Liver (tissue), 9 donors: ENCODE measurements around the gene SEC11C. TPM values are rescaled to one million over a fixed set of nuclear protein-coding genes. Genes with fewer than 3 reads are reported as not detected.

Experiments used
- DNase-seq: peaks from one replicate; pipeline ENCODE4 v3.0.0-alpha.2; 2017; ENCODE audit warnings: low spot score
- H3K27ac ChIP-seq, 2 donors: one replicate each; pipeline ENCODE4 v1.7.0; 2013; ENCODE audit warnings: inconsistent platforms in 2 of 2, low read length in 2 of 2, control low read depth in 1 of 2, low read depth in 1 of 2, mild to moderate bottlenecking in 1 of 2
- H3K27me3 ChIP-seq, 4 donors: one replicate each; pipeline versions ENCODE4 v1.6.1 to v1.7.0; 2013; ENCODE audit warnings: low read length in 3 of 4, inconsistent platforms in 1 of 4, mild to moderate bottlenecking in 1 of 4, moderate library complexity in 1 of 4; ENCODE audit not compliant: control insufficient read depth in 4 of 4, insufficient read depth in 4 of 4
- H3K36me3 ChIP-seq, 4 donors: one replicate each; pipeline versions ENCODE4 v1.6.1 to v1.7.0; 2013; ENCODE audit warnings: low read length in 3 of 4, mild to moderate bottlenecking in 3 of 4, low read depth in 1 of 4, moderate library complexity in 1 of 4; ENCODE audit not compliant: control insufficient read depth in 4 of 4, insufficient read depth in 3 of 4
- H3K4me1 ChIP-seq, 4 donors: one replicate each; pipeline versions ENCODE4 v1.6.1 to v1.7.0; 2013; ENCODE audit warnings: low read length in 3 of 4, mild to moderate bottlenecking in 3 of 4, moderate library complexity in 1 of 4; ENCODE audit not compliant: control insufficient read depth in 4 of 4, insufficient read depth in 4 of 4
- H3K4me3 ChIP-seq, 3 donors: one replicate each; pipeline versions ENCODE4 v1.6.1 to v1.7.0; 2013; ENCODE audit warnings: low read length in 3 of 3, control low read depth in 1 of 3, low read depth in 1 of 3, mild to moderate bottlenecking in 1 of 3
- H3K9ac ChIP-seq, 2 donors: one replicate each; pipeline ENCODE4 v1.7.0; 2013; ENCODE audit warnings: low read length in 2 of 2, mild to moderate bottlenecking in 2 of 2, moderate library complexity in 2 of 2, control low read depth in 1 of 2, low read depth in 1 of 2
- H3K9me3 ChIP-seq, 4 donors: one replicate each; pipeline versions ENCODE4 v1.6.1 to v1.7.0; 2013; ENCODE audit warnings: low read length in 3 of 4; ENCODE audit not compliant: control insufficient read depth in 4 of 4
- EGR1 ChIP-seq, 2 donors: IDR thresholded peaks; 2 replicates each; pipeline ENCODE4 v1.6.1; 2016 to 2018; ENCODE audit warnings: antibody characterized with exemption in 2 of 2, low read depth in 2 of 2
- FOXA1 ChIP-seq: IDR thresholded peaks from 2 replicates; pipeline ENCODE4 v1.6.1; 2016; ENCODE audit warnings: antibody characterized with exemption
- FOXA2 ChIP-seq: IDR thresholded peaks from 2 replicates; pipeline ENCODE4 v1.6.1; 2016; ENCODE audit warnings: antibody characterized with exemption
- GABPA ChIP-seq, 2 donors: IDR thresholded peaks in 1 of 2; conservative IDR thresholded peaks in 1 of 2; 2 replicates each; pipeline ENCODE4 v1.6.1; 2016; ENCODE audit warnings: antibody characterized with exemption in 2 of 2, mild to moderate bottlenecking in 1 of 2, moderate library complexity in 1 of 2
- HNF4A ChIP-seq, 2 donors: conservative IDR thresholded peaks; 2 replicates each; pipeline ENCODE4 v1.6.1; 2016; ENCODE audit warnings: antibody characterized with exemption in 2 of 2, mild to moderate bottlenecking in 2 of 2
- HNF4G ChIP-seq: IDR thresholded peaks from 2 replicates; pipeline ENCODE4 v1.6.1; 2016; ENCODE audit warnings: antibody characterized with exemption
- JUND ChIP-seq, 2 donors: IDR thresholded peaks; 2 replicates each; pipeline ENCODE4 v1.6.1; 2016; ENCODE audit warnings: antibody characterized with exemption in 2 of 2
- NR2F2 ChIP-seq: IDR thresholded peaks from 2 replicates; pipeline ENCODE4 v1.6.1; 2016; ENCODE audit warnings: antibody characterized with exemption
- RAD21 ChIP-seq, 2 donors: IDR thresholded peaks; 2 replicates each; pipeline ENCODE4 v1.6.1; 2016; ENCODE audit warnings: antibody characterized with exemption in 2 of 2, mild to moderate bottlenecking in 2 of 2
- RXRA ChIP-seq, 2 donors: IDR thresholded peaks; 2 replicates each; pipeline ENCODE4 v1.6.1; 2017 to 2018; ENCODE audit warnings: antibody characterized with exemption in 2 of 2, mild to moderate bottlenecking in 1 of 2
- SP1 ChIP-seq: IDR thresholded peaks from 2 replicates; pipeline ENCODE4 v1.6.1; 2018; ENCODE audit warnings: antibody characterized with exemption, mild to moderate bottlenecking
- TAF1 ChIP-seq: conservative IDR thresholded peaks from 2 replicates; pipeline ENCODE4 v1.6.1; 2016; ENCODE audit warnings: antibody characterized with exemption, mild to moderate bottlenecking
- YY1 ChIP-seq: IDR thresholded peaks from 2 replicates; pipeline ENCODE4 v1.6.1; 2016; ENCODE audit warnings: antibody characterized with exemption, mild to moderate bottlenecking
- WGBS: extraction: QIAGEN DNeasy Blood & Tissue Kit; methylation state at CpG from one replicate; pipeline ENCODE4 v1.1.7; 2013; 5-methylcytosine and 5-hydroxymethylcytosine counted together
- polyA plus RNA-seq, 2 donors: library from polyadenylated mRNA; stranded (reverse) in 1 of 2; unstranded in 1 of 2; fragments of 200-250 nt in 1 of 2; fragments of >200 nt in 1 of 2; fragmentation: Nextera tagmentation in 1 of 2; extraction: Ambion mirVana in 1 of 2; gene quantifications; one replicate each; pipeline versions ENCODE4 v1.2.1 to v1.2.3, GENCODE V29; 2013 to 2015
- total RNA-seq, 2 donors: library from RNA; depleted of rRNA; stranded (reverse); fragments of >200 nt; gene quantifications; one replicate each; pipeline ENCODE4 v1.2.3, GENCODE V29; 2014
- TF ChIP-seq, protein P1 (sequence below): IDR thresholded peaks from 2 replicates; pipeline ENCODE4 v1.6.1; 2016; ENCODE audit warnings: antibody characterized with exemption
- TF ChIP-seq, protein P2 (sequence below): IDR thresholded peaks from 2 replicates; pipeline ENCODE4 v1.6.1; 2016; ENCODE audit warnings: antibody characterized with exemption
- TF ChIP-seq, protein P3 (sequence below): fragments of 150-350 bp; IDR thresholded peaks from 2 replicates; pipeline ENCODE4 v1.5.1; 2017; ENCODE audit warnings: improper control_type of control experiment, low read depth, low read length; ENCODE audit not compliant: missing input control
- TF ChIP-seq, protein P4 (sequence below): IDR thresholded peaks from 2 replicates; pipeline ENCODE4 v1.6.1; 2016; ENCODE audit warnings: antibody characterized with exemption, mild to moderate bottlenecking
- TF ChIP-seq, protein P5 (sequence below): IDR thresholded peaks from 2 replicates; pipeline ENCODE4 v1.6.1; 2016; ENCODE audit warnings: antibody characterized with exemption
- donor health status: healthy.
- donor health status: healthy.
- donor health status: healthy.
- donor health status: healthy.
- donor health status: healthy.

The SEC11C gene
- total and polyA plus RNA-seq, 4 donors, result 106 to 206 (median 156) TPM

DNA sequence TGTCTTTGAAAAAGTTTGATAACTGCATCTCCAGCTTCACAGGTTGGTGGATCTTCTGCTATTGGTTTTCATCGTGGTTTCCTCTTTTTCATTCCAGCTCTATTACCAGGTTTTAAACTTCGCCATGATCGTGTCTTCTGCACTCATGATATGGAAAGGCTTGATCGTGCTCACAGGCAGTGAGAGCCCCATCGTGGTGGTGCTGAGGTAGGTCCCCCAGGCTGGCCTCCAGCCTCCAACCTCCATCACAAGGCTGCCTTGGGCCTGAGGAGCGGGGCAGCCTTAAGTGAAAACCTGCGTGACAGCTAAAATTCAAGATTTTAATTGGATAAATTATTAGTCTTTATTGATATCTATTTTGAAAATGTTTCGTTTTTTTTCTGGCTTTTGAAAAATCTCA, 9.7 kb downstream of the SEC11C start:
- Histone ChIP-seq H3K4me3 (no peak overlapping the region), H3K36me3 (peaks cover 5 to 40% (median 28%) of the 10 kb centered on the region in 4 donors), H3K9ac (no peak overlapping the region), H3K9me3 (no peaks in the 10 kb centered on the region), H3K27ac (no peak overlapping the region), H3K4me1 (peaks cover under 1 to 19% (median 7%) of the 10 kb centered on the region in 4 donors), H3K27me3 (no peaks in the 10 kb centered on the region)
- no peak for DNase-seq
- WGBS, result 94% methylated on average over 8 of the region's 8 CpGs
- no peak for TF ChIP-seq TAF1
- TF ChIP-seq, protein P1, sequence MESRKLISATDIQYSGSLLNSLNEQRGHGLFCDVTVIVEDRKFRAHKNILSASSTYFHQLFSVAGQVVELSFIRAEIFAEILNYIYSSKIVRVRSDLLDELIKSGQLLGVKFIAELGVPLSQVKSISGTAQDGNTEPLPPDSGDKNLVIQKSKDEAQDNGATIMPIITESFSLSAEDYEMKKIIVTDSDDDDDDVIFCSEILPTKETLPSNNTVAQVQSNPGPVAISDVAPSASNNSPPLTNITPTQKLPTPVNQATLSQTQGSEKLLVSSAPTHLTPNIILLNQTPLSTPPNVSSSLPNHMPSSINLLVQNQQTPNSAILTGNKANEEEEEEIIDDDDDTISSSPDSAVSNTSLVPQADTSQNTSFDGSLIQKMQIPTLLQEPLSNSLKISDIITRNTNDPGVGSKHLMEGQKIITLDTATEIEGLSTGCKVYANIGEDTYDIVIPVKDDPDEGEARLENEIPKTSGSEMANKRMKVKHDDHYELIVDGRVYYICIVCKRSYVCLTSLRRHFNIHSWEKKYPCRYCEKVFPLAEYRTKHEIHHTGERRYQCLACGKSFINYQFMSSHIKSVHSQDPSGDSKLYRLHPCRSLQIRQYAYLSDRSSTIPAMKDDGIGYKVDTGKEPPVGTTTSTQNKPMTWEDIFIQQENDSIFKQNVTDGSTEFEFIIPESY, result no peak
- TF ChIP-seq, protein P2, sequence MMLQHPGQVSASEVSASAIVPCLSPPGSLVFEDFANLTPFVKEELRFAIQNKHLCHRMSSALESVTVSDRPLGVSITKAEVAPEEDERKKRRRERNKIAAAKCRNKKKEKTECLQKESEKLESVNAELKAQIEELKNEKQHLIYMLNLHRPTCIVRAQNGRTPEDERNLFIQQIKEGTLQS, result no peak
- TF ChIP-seq EGR1 (IDR thresholded peaks at IDR 0.05; ENCODE audit: low read depth in 2 of 2), result no peak
- no peak for TF ChIP-seq NR2F2
- TF ChIP-seq FOXA1, result no peak
- TF ChIP-seq YY1, result no peak
- TF ChIP-seq JUND (IDR thresholded peaks at IDR 0.05), result no peak
- TF ChIP-seq, protein P3, sequence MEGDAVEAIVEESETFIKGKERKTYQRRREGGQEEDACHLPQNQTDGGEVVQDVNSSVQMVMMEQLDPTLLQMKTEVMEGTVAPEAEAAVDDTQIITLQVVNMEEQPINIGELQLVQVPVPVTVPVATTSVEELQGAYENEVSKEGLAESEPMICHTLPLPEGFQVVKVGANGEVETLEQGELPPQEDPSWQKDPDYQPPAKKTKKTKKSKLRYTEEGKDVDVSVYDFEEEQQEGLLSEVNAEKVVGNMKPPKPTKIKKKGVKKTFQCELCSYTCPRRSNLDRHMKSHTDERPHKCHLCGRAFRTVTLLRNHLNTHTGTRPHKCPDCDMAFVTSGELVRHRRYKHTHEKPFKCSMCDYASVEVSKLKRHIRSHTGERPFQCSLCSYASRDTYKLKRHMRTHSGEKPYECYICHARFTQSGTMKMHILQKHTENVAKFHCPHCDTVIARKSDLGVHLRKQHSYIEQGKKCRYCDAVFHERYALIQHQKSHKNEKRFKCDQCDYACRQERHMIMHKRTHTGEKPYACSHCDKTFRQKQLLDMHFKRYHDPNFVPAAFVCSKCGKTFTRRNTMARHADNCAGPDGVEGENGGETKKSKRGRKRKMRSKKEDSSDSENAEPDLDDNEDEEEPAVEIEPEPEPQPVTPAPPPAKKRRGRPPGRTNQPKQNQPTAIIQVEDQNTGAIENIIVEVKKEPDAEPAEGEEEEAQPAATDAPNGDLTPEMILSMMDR, result no peak
- no peak for TF ChIP-seq RXRA (IDR thresholded peaks at IDR 0.05)
- no peak for TF ChIP-seq RAD21 (IDR thresholded peaks at IDR 0.05)
- TF ChIP-seq, protein P4, sequence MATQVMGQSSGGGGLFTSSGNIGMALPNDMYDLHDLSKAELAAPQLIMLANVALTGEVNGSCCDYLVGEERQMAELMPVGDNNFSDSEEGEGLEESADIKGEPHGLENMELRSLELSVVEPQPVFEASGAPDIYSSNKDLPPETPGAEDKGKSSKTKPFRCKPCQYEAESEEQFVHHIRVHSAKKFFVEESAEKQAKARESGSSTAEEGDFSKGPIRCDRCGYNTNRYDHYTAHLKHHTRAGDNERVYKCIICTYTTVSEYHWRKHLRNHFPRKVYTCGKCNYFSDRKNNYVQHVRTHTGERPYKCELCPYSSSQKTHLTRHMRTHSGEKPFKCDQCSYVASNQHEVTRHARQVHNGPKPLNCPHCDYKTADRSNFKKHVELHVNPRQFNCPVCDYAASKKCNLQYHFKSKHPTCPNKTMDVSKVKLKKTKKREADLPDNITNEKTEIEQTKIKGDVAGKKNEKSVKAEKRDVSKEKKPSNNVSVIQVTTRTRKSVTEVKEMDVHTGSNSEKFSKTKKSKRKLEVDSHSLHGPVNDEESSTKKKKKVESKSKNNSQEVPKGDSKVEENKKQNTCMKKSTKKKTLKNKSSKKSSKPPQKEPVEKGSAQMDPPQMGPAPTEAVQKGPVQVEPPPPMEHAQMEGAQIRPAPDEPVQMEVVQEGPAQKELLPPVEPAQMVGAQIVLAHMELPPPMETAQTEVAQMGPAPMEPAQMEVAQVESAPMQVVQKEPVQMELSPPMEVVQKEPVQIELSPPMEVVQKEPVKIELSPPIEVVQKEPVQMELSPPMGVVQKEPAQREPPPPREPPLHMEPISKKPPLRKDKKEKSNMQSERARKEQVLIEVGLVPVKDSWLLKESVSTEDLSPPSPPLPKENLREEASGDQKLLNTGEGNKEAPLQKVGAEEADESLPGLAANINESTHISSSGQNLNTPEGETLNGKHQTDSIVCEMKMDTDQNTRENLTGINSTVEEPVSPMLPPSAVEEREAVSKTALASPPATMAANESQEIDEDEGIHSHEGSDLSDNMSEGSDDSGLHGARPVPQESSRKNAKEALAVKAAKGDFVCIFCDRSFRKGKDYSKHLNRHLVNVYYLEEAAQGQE, result no peak
- no peak for TF ChIP-seq HNF4A (conservative IDR thresholded peaks at IDR 0.05)
- no peak for TF ChIP-seq HNF4G
- TF ChIP-seq FOXA2, result no peak

DNA sequence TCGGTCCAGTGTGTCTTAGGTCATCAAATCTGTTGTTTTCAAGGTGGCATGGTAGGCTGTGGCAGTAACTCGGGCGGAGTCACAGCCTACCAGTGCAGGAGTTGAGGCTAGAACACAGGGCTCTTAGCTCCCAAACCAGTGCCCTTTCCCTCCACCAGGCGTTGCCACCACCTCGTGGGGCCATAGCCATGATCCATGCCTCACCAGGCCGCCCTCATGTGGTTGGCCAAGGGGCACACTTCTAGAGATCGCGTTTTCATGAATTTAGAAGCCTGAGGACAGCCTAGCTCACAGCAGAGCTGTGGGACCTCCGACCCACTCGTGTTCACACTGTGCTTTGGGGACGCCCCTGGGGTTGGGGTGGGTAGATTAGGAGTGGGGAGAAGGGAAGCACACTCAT, 10.6 kb downstream of the SEC11C start:
- peaks cover 0 to 15% (median 2%) of the 10 kb centered on the region in 4 donors for H3K4me1 ChIP-seq
- 94% methylated on average over 11 of the region's 11 CpGs for WGBS
- no peak overlapping the region for H3K4me3 ChIP-seq
- H3K27me3 ChIP-seq, result no peaks in the 10 kb centered on the region
- H3K9ac ChIP-seq, result no peak overlapping the region
- DNase-seq, result no peak
- H3K27ac ChIP-seq, result no peak overlapping the region
- peaks cover 5 to 41% (median 32%) of the 10 kb centered on the region in 4 donors for H3K36me3 ChIP-seq
- H3K9me3 ChIP-seq, result no peaks in the 10 kb centered on the region
- TF ChIP-seq, protein P2, result no peak
- TF ChIP-seq JUND (IDR thresholded peaks at IDR 0.05) (no peak), FOXA1 (no peak), YY1 (no peak), RAD21 (IDR thresholded peaks at IDR 0.05) (no peak), SP1 (no peak), GABPA (IDR thresholded peaks at IDR 0.05 in 1 of 2, conservative IDR thresholded peaks at IDR 0.05 in 1 of 2) (no peak), HNF4A (conservative IDR thresholded peaks at IDR 0.05) (no peak), NR2F2 (no peak), RXRA (IDR thresholded peaks at IDR 0.05) (no peak), TAF1 (no peak)
- TF ChIP-seq, protein P5, sequence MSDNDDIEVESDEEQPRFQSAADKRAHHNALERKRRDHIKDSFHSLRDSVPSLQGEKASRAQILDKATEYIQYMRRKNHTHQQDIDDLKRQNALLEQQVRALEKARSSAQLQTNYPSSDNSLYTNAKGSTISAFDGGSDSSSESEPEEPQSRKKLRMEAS, result no peak
- TF ChIP-seq, protein P3, result no peak
- TF ChIP-seq, protein P1, result no peak
